Endothelial cell of umbilical vein (primary cell): ENCODE data around the gene PABPN1. TPM values are rescaled to one million over a fixed set of nuclear protein-coding genes. Genes with fewer than 3 reads are reported as not detected.

Source experiments
- BruUV-seq: library from RNA; stranded (reverse); fragments of 400-500 nt; replicated peaks from 2 replicates; lab custom pipeline; 2021; lab: Mats Ljungman, UMichigan
- CTCF ChIA-PET: fragments of 300-600, 350-600 bp; sonication (Branson Sonifier 250); formaldehyde crosslinking; loops from one replicate; lab custom pipeline; 2021; ENCODE audit warnings: antibody characterized with exemption, inconsistent platforms; lab: Charles Lee
- POLR2A ChIA-PET: fragments of 300-600, 350-600 bp; sonication (Branson Sonifier 250); formaldehyde crosslinking; loops from one replicate; lab custom pipeline; 2021; ENCODE audit warnings: antibody characterized with exemption, inconsistent platforms; lab: Charles Lee
- DNase-seq: peaks from one replicate; pipeline ENCODE4 v3.0.0-alpha.2; 2011; ENCODE audit warnings: low read depth, low spot score
- FAIRE-seq: peaks from 2 replicates; lab custom pipeline; 2011; peaks lifted over from hg19 to GRCh38; lab: Jason Lieb, UNC
- H2AFZ ChIP-seq: 2 replicates; pipeline ENCODE4 v1.6.0; 2012; ENCODE audit warnings: low read depth, low read length, control low read depth, inconsistent platforms
- H3K27ac ChIP-seq: 2 replicates; pipeline ENCODE4 v1.5.1; 2011; ENCODE audit warnings: low read depth, mild to moderate bottlenecking, control low read depth, low read length, moderate library complexity; ENCODE audit not compliant: insufficient read depth
- H3K27me3 ChIP-seq, 2 experiments: 2 replicates each; pipeline versions ENCODE4 v1.6.0 to v1.6.1; 2011; ENCODE audit warnings: low read length in 2 of 2, mixed read lengths in 1 of 2; ENCODE audit not compliant: control insufficient read depth in 2 of 2, insufficient read depth in 2 of 2
- H3K36me3 ChIP-seq, 2 experiments: 2 replicates in 1 of 2; 3 replicates in 1 of 2; pipeline ENCODE4 v1.5.1; 2011; ENCODE audit warnings: low read length in 2 of 2, mild to moderate bottlenecking in 1 of 2, moderate library complexity in 1 of 2; ENCODE audit not compliant: control insufficient read depth in 2 of 2, insufficient read depth in 2 of 2; ENCODE audit errors: extremely low read depth in 1 of 2
- H3K4me1 ChIP-seq: 3 replicates; pipeline ENCODE4 v1.5.1; 2011; ENCODE audit warnings: mild to moderate bottlenecking, low read length; ENCODE audit not compliant: control insufficient read depth, insufficient read depth; ENCODE audit errors: extremely low read depth
- H3K4me2 ChIP-seq: 2 replicates; pipeline ENCODE4 v1.6.1; 2011; ENCODE audit warnings: low read length, control low read depth, mixed read lengths; ENCODE audit not compliant: insufficient read depth
- H3K4me3 ChIP-seq, 3 experiments: fragments of 200-600 bp in 1 of 3; sonication (generic), shearing (Covaris generic) in 1 of 3; replicated peaks in 1 of 3; 2 replicates each; pipeline ENCODE4 v1.5.1; 2011 to 2016; ENCODE audit warnings: control low read depth in 3 of 3, low read length in 3 of 3, mild to moderate bottlenecking in 2 of 3, inconsistent platforms in 1 of 3, low read depth in 1 of 3, moderate library complexity in 1 of 3; ENCODE audit not compliant: insufficient read depth in 1 of 3
- H3K79me2 ChIP-seq: 2 replicates; pipeline ENCODE4 v1.6.0; 2012; ENCODE audit warnings: low read length, inconsistent platforms; ENCODE audit not compliant: control insufficient read depth, insufficient read depth
- H3K9ac ChIP-seq: replicated peaks from 2 replicates; pipeline ENCODE3; 2011; ENCODE audit warnings: low read length, control low read depth; ENCODE audit not compliant: insufficient read depth; ENCODE audit errors: extremely low read depth
- H3K9me1 ChIP-seq: replicated peaks from 3 replicates; pipeline ENCODE4 v1.6.0; 2011; ENCODE audit warnings: mild to moderate bottlenecking, low read length; ENCODE audit not compliant: control insufficient read depth, insufficient read depth; ENCODE audit errors: extremely low read depth
- H3K9me3 ChIP-seq: replicated peaks from 2 replicates; pipeline ENCODE4 v1.5.1; 2012; ENCODE audit warnings: low read length, inconsistent platforms; ENCODE audit not compliant: control insufficient read depth, insufficient read depth
- H4K20me1 ChIP-seq: replicated peaks from 2 replicates; pipeline ENCODE3; 2011; ENCODE audit warnings: mild to moderate bottlenecking, low read length; ENCODE audit not compliant: control insufficient read depth, insufficient read depth; ENCODE audit errors: extremely low read depth
- CTCF ChIP-seq, 2 donors: IDR thresholded peaks; 1 replicate in 1 of 2; 2 replicates in 1 of 2; pipeline ENCODE4 v1.5.1; 2011; ENCODE audit warnings: low read length in 2 of 2, mild to moderate bottlenecking in 2 of 2, moderate library complexity in 2 of 2, control low read depth in 1 of 2, inconsistent platforms in 1 of 2, low read depth in 1 of 2; ENCODE audit not compliant: insufficient read depth in 1 of 2; ENCODE audit errors: extremely low read depth in 1 of 2
- EZH2 ChIP-seq: IDR thresholded peaks from 2 replicates; pipeline ENCODE4 v1.6.1; 2012; ENCODE audit warnings: borderline replicate concordance, low read depth, mild to moderate bottlenecking, moderate library complexity, low read length, inconsistent platforms; ENCODE audit not compliant: severe bottlenecking
- FOS ChIP-seq: IDR thresholded peaks from 2 replicates; pipeline ENCODE4 v1.6.1; 2011; ENCODE audit warnings: mild to moderate bottlenecking, low read length, moderate library complexity, borderline replicate concordance; ENCODE audit not compliant: insufficient read depth
- GATA2 ChIP-seq: IDR thresholded peaks from 2 replicates; pipeline ENCODE4 v1.7.0; 2011; ENCODE audit warnings: low read depth, mild to moderate bottlenecking, moderate library complexity, mixed read lengths, low read length; ENCODE audit not compliant: insufficient read length, insufficient read depth
- JUN ChIP-seq: IDR thresholded peaks from 2 replicates; pipeline ENCODE4 v1.6.1; 2011; ENCODE audit warnings: borderline replicate concordance, low read depth; ENCODE audit not compliant: insufficient read length, insufficient read depth
- MAX ChIP-seq: IDR thresholded peaks from 2 replicates; pipeline ENCODE4 v1.6.1; 2011; ENCODE audit not compliant: insufficient read depth, insufficient read length
- MYC ChIP-seq: IDR thresholded peaks from one replicate; pipeline ENCODE4 v1.6.1; 2011; ENCODE audit warnings: mild to moderate bottlenecking, low read depth, low read length
- POLR2A ChIP-seq: IDR thresholded peaks from 2 replicates; pipeline ENCODE4 v1.6.1; 2012; ENCODE audit warnings: low read depth, mild to moderate bottlenecking, control low read depth, low read length
- POLR2AphosphoS5 ChIP-seq: IDR thresholded peaks from 2 replicates; pipeline ENCODE4 v1.6.1; 2012; ENCODE audit warnings: low read depth, mild to moderate bottlenecking, control low read depth, low read length, moderate library complexity; ENCODE audit not compliant: insufficient read depth
- dilution Hi-C: fragments of 300-500 bp; cut with MboI; formaldehyde crosslinking; loops from one replicate; pipeline ENCODE4 v1.15.0; 2019; ENCODE audit warnings: low sequenced_read_pairs; ENCODE audit not compliant: extremely low pct_ligation_motif_present
- intact Hi-C: fragments of 100-400 bp; cut with micrococcal nuclease; formaldehyde crosslinking; loops from one replicate; pipeline ENCODE4 v1.10.0; 2022
- polyA plus RNA-seq, 4 experiments: library from polyadenylated mRNA; depleted of rRNA in 3 of 4; stranded (reverse) in 3 of 4; unstranded in 1 of 4; fragments of >200 nt; gene quantifications; 2 replicates each; pipeline versions ENCODE4 v1.2.1 to v1.2.3, GENCODE V29; 2011 to 2012; ENCODE audit warnings: missing spikeins in 1 of 4
- total RNA-seq: library from RNA; stranded (reverse); gene quantifications from 2 replicates; pipeline ENCODE4 v1.2.3, GENCODE V29; 2021

Gene PABPN1
- total and polyA plus RNA-seq, 2 donors (not counting 3 experiments of a cell fraction or from before 2014, with no cell fraction given) = 231 TPM

- POLR2A ChIA-PET = no interaction called here
- H3K4me2 ChIP-seq = no peak overlapping the region
- TF ChIP-seq FOS (no peak), EZH2 (no peak), CTCF (IDR thresholded peaks at IDR 0.05; ENCODE audit: extremely low read depth in 1 of 2, insufficient read depth in 1 of 2, low read depth in 1 of 2, low read length in 2 of 2) (no peak), MYC (no peak), MAX (no peak), POLR2AphosphoS5 (no peak), GATA2 (no peak), JUN (no peak), POLR2A (no peak)
- H3K79me2 ChIP-seq = no peaks in the 10 kb centered on the region
- no peak overlapping the region for H2AFZ ChIP-seq
- CTCF ChIA-PET = interaction anchor here (1.5 kb wide), 1 partner anchor 11 kb away, joined by 3 read pairs; no protein-coding TSS in a partner anchor
- H3K9me1 ChIP-seq = no peaks in the 10 kb centered on the region
- no peak overlapping the region for H3K4me3 ChIP-seq
- H3K27me3 ChIP-seq = peaks cover 4 to 11% of the 10 kb centered on the region in 2 experiments
- H3K36me3 ChIP-seq = no peaks in the 10 kb centered on the region
- H3K27ac ChIP-seq = no peak overlapping the region
- no peaks in the 10 kb centered on the region for H3K4me1 ChIP-seq
- dilution Hi-C loops = no loop called here
- FAIRE-seq (no peak), DNase-seq (no peak)
- BruUV-seq = no TSS peak
- no peaks in the 10 kb centered on the region for H4K20me1 ChIP-seq
- H3K9ac ChIP-seq = no peak overlapping the region
- intact Hi-C loops = no loop called here
- no peaks in the 10 kb centered on the region for H3K9me3 ChIP-seq
Measured at GRCh38 chr14:23339506-23340268, 18.4 kb downstream of the PABPN1 start.
